DMS 273 treated with DMSO at 0.1 percent for 48 hours (cell line): Measurements from ENCODE around the gene TRAPPC1.
A peak's percentile ranks its signal among the peaks of the same experiment; 100 is the strongest.
"Not testable (repeated sequence)": the region's sequence is repeated elsewhere in the genome, so short reads cannot be mapped to it uniquely, and the experiment has no call there.

Experiments used
- DNase-seq: peaks from one replicate; lab custom pipeline; 2025; lab: John Stamatoyannopoulos, UW

Gene TRAPPC1

GRCh38 chr17:7931709-7932482 lies at the start of gene TRAPPC1, which contains the start of gene CNTROB:
Gene TRAPPC1 (minus strand): TSS chr17:7931946. CDS start chr17:7931829, 117 bp downstream.
Gene CNTROB (plus strand): TSS chr17:7932206. CDS start chr17:7933080, 874 bp downstream.
- peak; percentile 91 for DNase-seq

DNA sequence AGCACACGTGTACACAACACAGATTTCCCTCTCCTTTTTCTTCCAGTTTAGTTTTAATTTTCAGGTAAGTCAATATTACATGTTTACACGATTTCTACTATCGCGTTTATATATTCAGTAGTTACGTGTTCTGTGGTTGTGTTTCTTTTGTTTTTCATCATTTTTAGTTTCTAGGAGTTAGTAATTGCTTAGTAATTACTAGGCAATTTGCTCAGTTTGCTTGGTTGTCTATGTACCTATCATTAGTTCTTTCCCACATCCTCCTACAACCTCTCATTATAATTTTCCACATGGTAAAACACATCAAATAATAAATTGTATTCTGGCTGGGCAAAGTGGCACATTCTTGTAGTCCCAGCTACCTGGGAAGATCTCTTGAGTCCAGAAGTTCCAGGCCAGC lies 46.1 kb upstream of the TRAPPC1 start:
- DNase-seq, result no peak

DNA sequence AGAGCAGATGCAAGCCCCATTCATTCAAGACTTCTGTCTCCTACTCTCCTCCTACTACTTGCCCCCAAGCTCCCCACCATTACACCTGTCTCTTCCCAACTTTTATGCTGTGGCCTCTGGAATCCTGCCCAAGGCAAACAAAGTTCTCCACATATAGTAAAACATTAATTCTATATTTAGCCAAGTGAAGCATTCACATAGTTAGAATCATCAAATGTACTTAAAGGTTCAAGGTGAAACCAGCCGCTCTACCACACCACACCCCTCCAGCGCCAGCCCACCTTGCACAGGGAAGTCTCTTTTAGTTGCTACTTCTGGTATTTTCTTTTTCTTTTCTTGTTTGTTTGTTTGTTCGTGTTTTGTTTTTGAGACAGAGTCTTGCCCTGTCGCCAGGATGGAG lies 45.3 kb upstream of the TRAPPC1 start:
- no peak for DNase-seq

DNA sequence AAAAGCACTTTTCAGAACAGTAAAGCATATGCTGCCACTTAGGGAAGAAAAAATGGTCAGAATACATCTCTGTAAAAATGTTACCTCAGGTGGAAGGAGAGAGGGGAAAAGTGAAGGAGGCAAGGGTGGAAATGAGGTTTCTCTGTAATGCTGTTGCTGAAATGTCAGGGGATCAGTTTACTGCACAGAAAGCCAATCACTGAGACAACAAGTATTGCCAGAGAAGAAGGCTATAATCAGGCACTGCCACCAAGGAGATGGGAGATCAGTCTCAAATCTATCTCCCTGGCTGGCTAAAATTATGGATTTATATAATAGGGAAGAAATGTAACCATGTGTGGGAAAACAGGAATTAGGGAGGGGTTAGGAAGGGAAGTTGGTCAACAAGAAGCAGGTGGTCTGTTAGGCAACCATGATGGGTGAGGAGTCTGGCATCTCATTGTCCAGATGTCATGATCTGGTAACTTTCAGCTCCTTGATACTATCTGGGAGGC lies 42.9 kb upstream of the TRAPPC1 start:
- DNase-seq, result no peak

DNA sequence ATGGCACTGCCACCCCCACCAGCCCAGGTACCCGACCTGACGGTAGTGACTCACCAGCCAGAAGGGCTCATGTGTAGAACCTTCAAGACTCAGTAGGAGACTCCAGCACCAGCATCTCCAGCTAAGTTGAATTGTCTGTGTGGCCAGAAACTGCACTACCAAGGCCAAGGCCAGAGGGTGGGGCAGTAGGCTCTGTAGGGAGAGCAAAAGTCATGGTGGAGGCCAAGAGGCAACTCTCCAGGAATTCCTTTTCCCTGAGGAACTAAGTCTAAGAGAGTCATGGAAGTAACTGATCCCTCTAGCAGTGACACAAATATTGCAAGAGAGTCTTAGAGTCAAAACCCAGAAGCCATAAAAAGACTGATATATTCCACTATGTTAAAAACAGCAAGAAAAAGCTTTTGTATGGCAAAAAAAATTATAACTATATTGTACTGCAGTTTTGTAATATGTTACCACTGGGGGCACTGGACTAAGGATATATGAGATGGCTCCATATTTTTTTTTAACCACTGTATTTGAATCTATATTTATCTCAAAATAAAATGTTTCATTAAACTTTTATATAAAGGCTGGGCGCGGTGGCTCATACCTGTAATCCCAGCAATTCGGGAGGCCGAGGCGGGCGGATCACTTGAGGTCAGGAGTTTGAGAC lies 40.5 kb upstream of the TRAPPC1 start:
- no peak for DNase-seq

DNA sequence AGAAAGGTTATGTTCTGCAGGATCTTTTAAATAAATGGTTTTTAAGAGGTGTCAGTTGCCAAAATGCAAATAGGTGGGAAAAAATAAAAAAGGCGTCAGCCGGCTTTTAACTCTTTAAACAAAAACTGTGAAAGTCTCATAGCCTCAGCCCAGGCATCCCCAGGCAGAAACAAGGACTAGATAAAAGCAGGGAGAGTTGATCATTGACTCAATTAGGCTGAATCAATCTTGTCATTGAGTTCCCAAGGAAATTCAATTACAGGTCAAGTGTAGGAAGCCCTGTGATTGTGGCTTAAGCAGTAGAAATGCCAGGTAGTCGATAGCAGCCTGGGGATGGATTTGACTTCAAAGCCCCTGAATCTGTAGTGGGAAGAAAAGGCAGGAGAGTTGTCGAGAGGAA lies 39.9 kb upstream of the TRAPPC1 start:
- DNase-seq, result no peak

DNA sequence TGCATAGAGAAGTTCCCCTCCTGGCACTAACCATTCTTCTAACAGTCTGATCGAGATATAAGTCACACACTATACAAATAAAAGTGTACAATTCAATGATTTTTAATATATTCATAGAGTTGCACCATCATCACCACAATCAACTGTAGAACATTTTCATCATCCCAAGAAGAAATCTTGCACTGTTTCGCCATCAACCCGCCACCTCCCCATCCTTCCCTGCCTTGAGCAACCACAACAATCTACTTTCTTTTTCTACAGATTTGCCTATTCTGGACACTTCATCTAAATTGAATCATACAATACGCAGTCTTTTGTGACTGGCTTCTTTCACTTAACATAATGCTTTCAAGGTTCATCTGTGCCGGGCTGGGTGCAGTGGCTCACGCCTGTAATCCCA lies 37.7 kb upstream of the TRAPPC1 start:
- DNase-seq, result no peak

DNA sequence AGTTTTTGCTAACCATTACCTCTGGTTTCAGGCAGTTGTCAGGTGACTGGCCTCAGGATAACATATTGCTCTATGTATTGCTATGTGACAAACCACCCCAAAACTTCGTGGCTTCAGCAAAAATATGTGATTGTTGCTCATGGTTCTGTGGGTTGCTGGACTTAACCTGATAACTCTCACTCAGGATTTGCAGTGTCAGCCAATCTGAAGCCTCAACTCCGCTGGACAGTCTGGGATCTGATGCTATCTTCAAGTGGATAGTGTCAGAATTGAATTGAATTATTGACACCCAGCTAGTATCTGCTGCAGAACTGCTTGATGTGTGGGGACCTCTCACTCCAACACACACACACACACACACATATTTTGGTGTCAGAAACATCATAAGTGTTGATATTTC lies 36.0 kb upstream of the TRAPPC1 start:
- no peak for DNase-seq

DNA sequence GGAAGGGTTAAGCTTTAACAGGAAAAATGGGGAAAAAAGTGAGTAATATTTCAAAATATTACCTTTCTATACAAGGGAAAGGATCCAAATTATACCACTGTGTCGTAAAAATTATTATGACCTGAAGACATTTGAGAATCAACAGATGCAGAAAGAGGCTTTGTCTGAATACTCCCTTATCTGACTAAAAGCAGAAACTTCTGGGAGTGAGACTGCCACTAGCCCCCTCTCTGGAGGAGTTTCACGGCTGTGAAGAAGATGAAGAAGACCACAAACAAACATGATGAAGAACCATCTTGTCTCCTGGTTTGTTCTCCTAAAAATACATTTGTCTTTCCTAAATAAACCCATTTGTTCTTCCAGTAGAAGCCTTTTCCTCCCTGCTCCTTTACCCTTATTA lies 29.7 kb upstream of the TRAPPC1 start:
- no peak for DNase-seq

DNA sequence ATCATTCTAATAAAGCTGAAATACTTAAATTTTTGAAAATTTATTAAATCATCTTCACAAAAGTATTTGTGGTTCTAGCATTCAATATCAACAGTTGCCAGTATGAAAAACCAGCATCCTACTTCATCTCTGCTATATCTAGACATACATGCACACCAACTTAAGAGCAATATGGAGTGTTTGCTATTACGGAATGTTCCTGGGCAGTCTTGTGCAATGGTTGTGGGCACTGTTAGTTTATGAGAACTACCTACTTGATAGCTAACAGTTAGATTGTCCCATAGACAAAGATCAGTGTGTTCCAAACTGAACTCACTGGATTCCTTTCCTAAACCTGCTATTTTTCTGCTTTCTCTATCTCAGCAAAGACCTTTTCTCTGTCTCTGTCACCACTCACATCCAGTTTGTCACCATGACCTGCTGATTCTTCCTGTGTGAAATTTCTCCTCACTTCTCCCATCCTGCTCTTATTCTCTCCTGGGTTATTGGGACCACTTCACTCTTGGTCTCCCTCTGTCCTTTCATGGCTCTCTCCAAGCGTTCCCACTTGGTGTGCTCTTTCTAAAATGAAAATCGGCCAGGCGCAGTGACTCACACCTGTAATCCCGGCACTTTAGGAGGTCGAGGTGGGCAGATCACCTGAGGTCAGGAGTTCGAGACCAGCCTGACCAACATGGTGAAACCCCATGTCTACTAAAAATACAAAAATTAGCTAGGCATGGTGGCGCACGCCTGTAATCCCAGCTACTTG lies 27.9 kb upstream of the TRAPPC1 start:
- DNase-seq, result no peak

- DNase-seq, result no peak
Observed at GRCh38 chr17:7956228-7956965, 24.7 kb upstream of the TRAPPC1 start.

- no peak for DNase-seq
Observed at GRCh38 chr17:7955414-7956227, 23.9 kb upstream of the TRAPPC1 start.

GRCh38 chr17:7953266-7953665 lies 21.5 kb upstream of the TRAPPC1 start:
- not testable (repeated sequence) for DNase-seq

GRCh38 chr17:7951143-7951792 lies 19.5 kb upstream of the TRAPPC1 start:
- no peak for DNase-seq

DNA sequence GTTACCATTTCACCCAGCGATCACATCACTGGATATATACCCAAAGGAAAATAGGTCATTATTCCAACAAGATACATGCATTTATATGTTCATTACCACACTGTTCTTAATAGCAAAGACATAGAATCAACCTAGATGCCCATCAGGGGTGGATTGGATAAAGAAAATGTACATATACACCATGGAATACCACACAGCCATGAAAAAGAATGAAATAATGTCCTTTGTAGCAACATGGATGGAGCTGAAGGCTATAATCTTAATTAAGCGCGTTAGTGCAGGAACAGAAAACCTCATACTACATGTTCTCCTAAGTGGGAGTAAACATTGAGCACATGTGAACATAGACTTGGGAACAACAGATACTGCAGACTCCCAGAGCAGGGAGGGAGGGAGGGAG lies 18.8 kb upstream of the TRAPPC1 start:
- no peak for DNase-seq

DNA sequence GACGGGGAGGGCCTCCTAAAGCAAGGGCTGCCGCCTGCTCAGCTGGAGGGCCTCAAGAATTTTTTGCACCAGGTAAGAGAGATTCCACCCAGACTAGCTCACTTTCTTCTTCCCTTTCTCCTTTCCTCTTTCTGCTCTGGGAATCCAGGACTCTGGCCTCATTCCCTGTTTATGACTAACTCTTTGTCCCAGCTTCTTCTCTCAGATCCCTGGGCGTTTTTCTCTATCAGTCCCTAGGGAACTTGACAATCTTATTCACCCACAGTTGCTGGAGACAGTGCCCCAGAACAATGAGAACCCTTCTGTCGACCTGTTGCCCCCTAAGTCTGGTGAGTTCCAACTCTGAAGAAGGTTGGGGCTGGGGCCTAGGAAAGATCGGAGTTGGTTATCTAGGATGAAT lies 15.9 kb upstream of the TRAPPC1 start:
- no peak for DNase-seq

GRCh38 chr17:7946441-7946840 lies 14.7 kb upstream of the TRAPPC1 start:
- no peak for DNase-seq

DNA sequence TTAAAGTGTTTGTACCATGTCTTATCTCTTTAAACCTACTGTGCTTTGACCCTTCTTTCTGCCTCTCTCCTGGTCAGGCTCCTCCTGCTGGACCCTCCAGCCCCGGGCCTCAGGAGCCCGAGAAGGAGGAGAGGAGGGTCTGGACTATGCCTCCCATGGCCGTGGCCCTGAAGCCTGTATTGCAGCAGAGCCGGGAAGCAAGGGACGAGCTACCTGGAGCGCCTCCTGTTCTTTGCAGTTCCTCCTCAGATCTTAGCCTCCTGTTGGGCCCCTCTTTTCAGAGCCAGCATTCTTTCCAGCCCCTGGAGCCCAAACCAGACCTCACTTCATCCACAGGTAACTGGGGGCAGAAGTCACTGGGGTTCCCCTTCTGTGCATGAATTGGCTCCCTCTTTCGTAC lies 13.9 kb upstream of the TRAPPC1 start:
- no peak for DNase-seq

DNA sequence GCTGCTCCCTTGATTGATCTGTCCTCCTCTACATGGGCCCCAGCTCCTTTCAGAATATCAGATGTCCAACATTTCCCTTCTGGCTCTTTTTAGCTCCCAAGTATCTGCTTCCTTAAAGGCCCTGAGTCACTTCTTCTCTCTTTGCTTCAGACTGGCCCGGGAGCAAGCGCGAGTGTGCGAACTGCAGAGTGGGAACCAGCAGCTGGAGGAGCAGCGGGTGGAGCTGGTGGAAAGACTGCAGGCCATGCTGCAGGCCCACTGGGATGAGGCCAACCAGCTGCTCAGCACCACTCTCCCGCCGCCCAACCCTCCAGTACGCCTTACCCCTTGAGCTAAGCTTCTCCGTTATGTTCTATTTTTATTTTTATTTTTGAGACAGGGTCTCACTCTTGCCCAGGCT lies 12.6 kb upstream of the TRAPPC1 start:
- no peak for DNase-seq

DNA sequence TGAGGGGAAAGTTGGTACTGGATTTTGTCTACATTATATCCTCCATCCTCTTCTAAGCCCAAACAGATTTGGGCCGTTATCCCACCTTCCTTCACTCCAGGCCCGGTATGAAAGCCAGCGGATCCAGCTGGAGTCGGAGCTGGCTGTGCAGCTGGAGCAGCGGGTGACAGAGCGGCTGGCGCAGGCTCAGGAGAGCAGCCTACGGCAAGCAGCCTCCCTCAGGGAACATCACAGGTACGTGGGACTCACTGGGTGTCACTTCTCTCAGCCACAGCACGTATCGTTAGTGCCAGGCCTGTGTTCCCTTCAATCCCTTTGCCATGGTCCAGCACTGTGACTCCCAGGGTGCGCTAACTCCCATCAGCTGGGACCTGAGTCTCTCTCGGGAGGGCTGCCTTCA lies 11.5 kb upstream of the TRAPPC1 start:
- DNase-seq, result no peak

GRCh38 chr17:7940743-7941142 lies 9.0 kb upstream of the TRAPPC1 start:
- no peak for DNase-seq
